GM21390 (cell line): ENCODE data around the gene HYDIN.

Source experiments
- ATAC-seq: cut with Tn5 transposase; IDR thresholded peaks from one replicate; pipeline ENCODE4 v1.9.1; 2021; ENCODE audit not compliant: unreplicated experiment

Gene HYDIN

DNA sequence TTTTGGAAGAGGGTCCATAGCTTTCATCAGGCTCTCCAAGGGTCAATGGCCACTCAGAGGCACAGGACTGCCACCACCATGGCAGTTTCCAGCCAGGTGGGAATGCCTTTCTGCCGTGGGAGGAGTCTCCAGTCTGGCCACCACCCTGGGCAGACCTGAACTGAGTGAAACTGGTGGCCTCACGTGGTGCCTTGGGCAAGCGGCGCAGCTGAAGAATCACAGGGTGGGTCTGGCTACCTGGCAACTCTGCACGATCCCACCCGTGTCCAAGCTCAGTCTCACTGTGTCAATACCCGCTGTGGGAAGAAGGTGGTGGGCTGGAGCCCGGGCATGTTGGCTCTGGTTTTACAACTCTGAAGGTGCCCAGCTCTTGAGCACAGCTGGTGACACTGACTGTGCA lies 461.4 kb downstream of the HYDIN start:
- ATAC-seq = no peak

DNA sequence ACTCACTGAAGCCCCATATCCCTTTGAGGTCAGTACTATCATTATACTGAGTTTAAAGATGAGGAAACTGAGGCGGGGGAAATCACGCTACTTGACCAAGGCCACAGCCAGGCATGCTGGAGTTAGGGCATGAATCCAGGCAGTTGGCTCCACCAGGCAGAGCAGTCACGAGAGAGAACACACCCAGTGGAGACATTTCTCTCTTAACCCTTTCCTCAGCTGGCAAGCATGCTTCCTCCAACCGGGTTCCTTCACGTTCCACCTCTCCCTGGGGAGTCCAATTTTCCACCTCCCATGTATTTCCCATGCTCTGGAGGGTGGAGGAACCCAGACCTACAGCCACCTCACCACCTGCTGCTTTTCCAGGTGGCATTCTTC lies 462.3 kb downstream of the HYDIN start:
- no peak for ATAC-seq

GRCh38 chr16:70767377-70768202 lies 462.9 kb downstream of the HYDIN start:
- no peak for ATAC-seq

DNA sequence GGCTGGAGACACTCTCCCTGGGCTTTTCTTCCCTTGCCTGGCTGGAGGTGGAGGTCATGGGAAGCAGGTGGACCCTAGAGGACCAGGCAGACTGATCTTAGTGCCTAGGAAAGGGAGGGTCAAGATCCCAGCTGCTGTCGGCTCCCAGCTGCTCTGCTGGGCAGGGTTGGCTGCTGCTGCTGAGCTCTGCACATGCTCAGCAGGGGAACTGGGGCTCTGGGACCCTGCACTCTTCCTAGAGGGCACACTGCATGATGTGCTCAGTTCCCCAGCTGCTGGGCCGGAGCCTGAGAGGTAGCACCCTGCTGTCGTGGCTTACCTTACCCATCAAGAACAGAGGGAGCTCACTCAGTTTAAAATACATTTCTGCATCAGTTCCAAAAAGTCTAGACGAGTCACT lies 463.9 kb downstream of the HYDIN start:
- ATAC-seq = no peak

DNA sequence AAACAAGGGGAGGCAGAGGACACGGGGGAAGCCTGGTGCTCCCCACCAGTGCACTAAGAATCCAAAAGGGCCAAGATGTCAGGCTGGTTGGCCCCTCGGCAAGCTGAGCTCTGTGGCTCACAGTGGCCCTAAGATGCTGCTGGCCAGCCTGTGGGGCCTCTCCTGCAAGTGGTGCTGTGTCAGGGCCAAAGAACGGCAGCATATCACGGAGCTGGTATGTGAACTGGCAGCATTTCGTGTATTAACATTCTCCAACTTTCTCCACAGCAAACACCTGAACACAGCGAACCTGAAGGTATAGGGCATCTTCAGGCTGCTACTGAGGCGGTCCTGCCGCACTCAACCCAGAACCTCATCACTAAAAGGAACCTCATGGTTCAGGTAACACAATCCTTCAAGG lies 464.3 kb downstream of the HYDIN start:
- ATAC-seq = no peak

GRCh38 chr16:70765491-70765890 lies 465.0 kb downstream of the HYDIN start:
- ATAC-seq = no peak

GRCh38 chr16:70764632-70765031 lies 465.9 kb downstream of the HYDIN start:
- no peak for ATAC-seq

DNA sequence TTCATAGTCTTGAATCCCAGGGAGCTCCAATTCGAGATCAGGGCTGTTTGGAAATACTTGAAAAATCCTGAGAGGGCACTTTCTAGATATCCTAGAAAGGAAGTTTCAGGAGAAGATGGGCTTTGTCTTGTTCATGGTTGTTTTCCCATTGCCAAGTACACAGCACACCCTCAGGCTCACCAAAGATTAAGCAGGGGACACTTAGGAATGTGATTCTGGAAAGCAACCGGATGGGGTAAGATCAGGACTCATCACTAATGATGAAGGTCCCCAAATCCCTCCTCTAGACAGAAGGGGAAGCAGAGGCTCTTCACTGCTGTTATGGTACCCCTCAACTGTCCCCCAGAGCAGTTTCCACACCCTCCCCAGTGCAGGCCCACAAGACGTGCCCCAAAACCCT lies 470.3 kb downstream of the HYDIN start:
- no peak for ATAC-seq

- ATAC-seq = no peak
Observed at GRCh38 chr16:70759666-70760065, 470.9 kb downstream of the HYDIN start.

DNA sequence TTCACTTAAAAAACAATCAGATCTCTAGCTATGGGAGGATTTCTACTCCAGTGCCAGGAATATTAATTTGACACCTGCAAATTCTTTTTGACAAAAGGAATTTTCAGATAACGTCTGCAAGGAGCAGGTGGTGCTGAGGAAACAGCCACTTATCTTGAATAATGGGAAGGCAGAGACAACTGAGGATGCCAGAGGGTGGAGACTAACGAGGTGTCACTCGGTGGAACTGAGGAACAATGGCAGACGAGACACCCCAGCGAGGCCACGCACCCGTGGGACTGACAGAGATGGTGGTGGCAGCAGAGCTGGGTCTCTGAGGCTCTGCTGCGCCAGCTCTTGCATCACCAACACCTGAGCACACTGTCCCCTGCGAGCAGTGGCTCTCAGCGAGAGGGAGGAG lies 471.7 kb downstream of the HYDIN start:
- no peak for ATAC-seq
